ENCODE data around the gene ROS1. TPM values are rescaled to one million over a fixed set of nuclear protein-coding genes. Genes with fewer than 3 reads are reported as not detected.
"Not testable (repeated sequence)": the region's sequence is repeated elsewhere in the genome, so short reads cannot be mapped to it uniquely, and the experiment has no call there.

Gene ROS1
- total RNA-seq = not detected

DNA sequence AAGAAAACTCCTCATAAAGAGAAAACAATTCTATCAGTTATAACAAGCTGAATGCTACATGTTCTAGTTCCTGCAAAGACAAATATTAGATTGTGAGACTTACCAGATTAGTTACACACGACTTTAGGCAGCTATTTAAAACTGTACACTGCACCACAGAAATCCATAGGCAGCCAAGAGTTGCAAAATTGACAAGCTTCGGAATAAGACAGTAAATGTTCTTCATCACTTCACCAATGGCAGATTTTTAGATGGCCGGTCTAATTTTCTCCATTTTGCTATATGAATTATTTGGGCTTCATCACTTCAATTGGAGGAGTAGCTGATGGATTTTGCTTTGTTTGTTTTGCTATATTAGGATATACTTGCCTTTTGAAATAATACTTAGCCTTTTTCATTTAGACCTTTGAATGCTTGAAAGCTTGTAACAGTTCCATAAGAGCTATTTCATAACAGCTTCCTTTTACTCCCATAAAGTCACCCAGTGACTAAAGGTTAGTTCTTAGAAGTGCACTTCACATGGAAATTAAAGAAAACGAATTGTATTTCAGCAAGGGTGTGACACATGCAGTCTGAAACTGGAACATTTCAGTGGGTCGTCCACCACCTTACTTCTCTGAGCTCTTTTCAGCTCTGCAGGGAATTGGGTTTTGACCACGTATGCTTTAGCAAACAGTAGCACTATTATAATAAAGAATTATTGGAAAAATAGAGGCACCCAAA, at the start of gene ROS1:
Gene ROS1 (minus strand): TSS at position 512 of the 723 bp plus-strand sequence. CDS start 286 bp downstream, at position 226.
- Mint-ChIP-seq H3K4me3 (no peak within 1 kb of the TSS), H3K27me3 (peaks cover 37% of the 10 kb centered on the region), H3K36me3 (ENCODE audit: low read depth) (no peaks in the 10 kb centered on the region), H3K4me1 (no peaks in the 10 kb centered on the region), H3K9me3 (no peaks in the 10 kb centered on the region), H3K27ac (no peak within 1 kb of the TSS)
- no peak for DNase-seq
- ChIA-PET CTCF (interaction anchor here (0.8 kb wide), 1 partner anchor 82 kb away, joined by 3 read pairs; no protein-coding TSS in a partner anchor), POLR2A (no interaction called here)

GRCh38 chr6:117473401-117473800, 47.7 kb upstream of the ROS1 start:
- Mint-ChIP-seq H3K9me3 (no peaks in the 10 kb centered on the region), H3K4me1 (peaks cover 14% of the 10 kb centered on the region), H3K27ac (no peak overlapping the region), H3K36me3 (ENCODE audit: low read depth) (no peaks in the 10 kb centered on the region), H3K27me3 (peaks cover 26% of the 10 kb centered on the region), H3K4me3 (no peak overlapping the region)
- CTCF ChIA-PET = no interaction called here
- DNase-seq = no peak
- POLR2A ChIA-PET = interaction anchor here (1.0 kb wide), 1 partner anchor 130 kb away, joined by 3 read pairs; no protein-coding TSS in a partner anchor

- no peak for DNase-seq
- POLR2A ChIA-PET = interaction anchor here (1.0 to 1.1 kb wide), 2 partner anchors 11 to 131 kb away, joined by 3 read pairs; no protein-coding TSS in a partner anchor
- Mint-ChIP-seq H3K4me3 (no peak overlapping the region), H3K27ac (no peak overlapping the region), H3K4me1 (peaks cover 14% of the 10 kb centered on the region), H3K36me3 (ENCODE audit: low read depth) (no peaks in the 10 kb centered on the region), H3K27me3 (peaks cover 21% of the 10 kb centered on the region), H3K9me3 (no peaks in the 10 kb centered on the region)
- CTCF ChIA-PET = interaction anchor here (1.6 kb wide), 1 partner anchor 23 kb away, joined by 4 read pairs; no protein-coding TSS in a partner anchor
These were observed 46.9 kb upstream of the ROS1 start for GRCh38 chr6:117472667-117473066.

- ChIA-PET POLR2A (no interaction called here), CTCF (no interaction called here)
- H3K9me3 Mint-ChIP-seq = no peaks in the 10 kb centered on the region
- peaks cover 32% of the 10 kb centered on the region for H3K4me1 Mint-ChIP-seq
- H3K27ac Mint-ChIP-seq = no peak overlapping the region
- no peak overlapping the region for H3K4me3 Mint-ChIP-seq
- no peaks in the 10 kb centered on the region for H3K36me3 Mint-ChIP-seq (ENCODE audit: low read depth)
- no peak for DNase-seq
- peaks cover 18% of the 10 kb centered on the region for H3K27me3 Mint-ChIP-seq
These were observed 44.0 kb upstream of the ROS1 start for GRCh38 chr6:117469791-117470190.

DNA sequence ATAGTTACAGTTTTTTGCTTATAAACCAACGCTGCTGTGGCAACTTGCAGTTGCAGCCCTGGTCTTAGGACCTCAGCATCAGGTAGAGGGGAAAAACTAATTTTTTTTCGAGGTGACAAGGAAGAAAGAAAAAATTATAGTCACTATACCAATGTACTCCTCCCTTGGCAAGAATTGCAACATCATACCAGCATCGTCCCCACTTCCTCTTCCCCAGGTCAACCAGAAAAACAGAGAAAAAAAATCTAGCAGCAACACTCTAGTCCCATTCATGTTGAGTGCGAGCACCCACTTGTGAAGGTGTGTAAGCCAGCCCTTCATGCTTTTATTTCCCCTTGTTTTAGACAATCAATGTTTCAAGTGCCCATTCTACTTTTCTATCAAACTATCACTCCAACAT, 43.6 kb upstream of the ROS1 start:
- Mint-ChIP-seq H3K4me3 (no peak overlapping the region), H3K27ac (no peak overlapping the region), H3K27me3 (peaks cover 18% of the 10 kb centered on the region), H3K4me1 (peaks cover 35% of the 10 kb centered on the region), H3K36me3 (ENCODE audit: low read depth) (no peaks in the 10 kb centered on the region), H3K9me3 (no peaks in the 10 kb centered on the region)
- POLR2A ChIA-PET = interaction anchor here (1.1 kb wide), 2 partner anchors 80 to 133 kb away, joined by 4 read pairs; partner anchors contain the start of gene GOPC
- peak; percentile 22 for DNase-seq
- CTCF ChIA-PET = no interaction called here

DNA sequence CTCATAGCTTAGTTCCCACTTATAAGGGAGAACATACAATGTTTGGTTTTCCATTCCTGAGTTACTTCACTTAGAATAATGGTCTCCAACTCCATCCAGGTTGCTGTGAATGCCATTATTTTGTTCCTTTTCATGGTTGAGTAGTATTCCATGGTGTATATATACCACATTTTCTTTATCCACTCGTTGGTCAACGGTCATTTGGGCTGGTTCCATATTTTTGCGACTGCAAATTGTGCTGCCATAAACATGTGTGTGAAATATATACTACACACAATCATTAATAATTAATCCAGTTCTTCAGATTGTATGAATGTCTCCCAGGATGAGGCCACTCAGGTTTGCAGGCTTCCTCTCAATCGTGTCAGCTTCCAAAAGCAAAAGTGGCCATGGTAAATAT, 42.8 kb upstream of the ROS1 start:
- POLR2A ChIA-PET = interaction anchor here (1.0 to 1.1 kb wide), 3 partner anchors 10 to 134 kb away, joined by 3 to 4 read pairs (median 4); partner anchors contain the start of gene GOPC

GRCh38 chr6:117467876-117468275, 42.1 kb upstream of the ROS1 start:
- DNase-seq = no peak
- ChIA-PET CTCF (no interaction called here), POLR2A (interaction anchor here (1.0 kb wide), 1 partner anchor 11 kb away, joined by 3 read pairs; no protein-coding TSS in a partner anchor)
- Mint-ChIP-seq H3K9me3 (no peaks in the 10 kb centered on the region), H3K4me1 (peaks cover 46% of the 10 kb centered on the region), H3K27me3 (peaks cover 10% of the 10 kb centered on the region), H3K4me3 (no peak overlapping the region), H3K36me3 (ENCODE audit: low read depth) (no peaks in the 10 kb centered on the region), H3K27ac (no peak overlapping the region)

More for the DNA sequence above, 42.8 kb upstream of the ROS1 start:
- CTCF ChIA-PET; DNase-seq; H3K4me3 Mint-ChIP-seq; H3K36me3 Mint-ChIP-seq (ENCODE audit: low read depth); H3K27ac Mint-ChIP-seq; H3K9me3 Mint-ChIP-seq: not testable (repeated sequence)
- Mint-ChIP-seq H3K4me1 (peaks cover 43% of the 10 kb centered on the region), H3K27me3 (peaks cover 11% of the 10 kb centered on the region)

GRCh38 chr6:117465691-117466090, 39.9 kb upstream of the ROS1 start:
- no peaks in the 10 kb centered on the region for H3K9me3 Mint-ChIP-seq
- CTCF ChIA-PET = interaction anchor here (0.7 to 2.1 kb wide), 4 partner anchors 12 to 139 kb away, joined by 3 to 6 read pairs (median 4); no protein-coding TSS in a partner anchor
- peaks cover 8% of the 10 kb centered on the region for H3K27me3 Mint-ChIP-seq
- POLR2A ChIA-PET = interaction anchor here (0.7 to 1.1 kb wide), 4 partner anchors 17 to 137 kb away, joined by 3 to 4 read pairs (median 3); partner anchors contain the start of genes DCBLD1 and GOPC
- H3K4me1 Mint-ChIP-seq = peaks cover 43% of the 10 kb centered on the region
- H3K4me3 Mint-ChIP-seq = no peak overlapping the region
- peak; percentile 46 for DNase-seq
- H3K27ac Mint-ChIP-seq = no peak overlapping the region
- H3K36me3 Mint-ChIP-seq (ENCODE audit: low read depth) = no peaks in the 10 kb centered on the region

DNA sequence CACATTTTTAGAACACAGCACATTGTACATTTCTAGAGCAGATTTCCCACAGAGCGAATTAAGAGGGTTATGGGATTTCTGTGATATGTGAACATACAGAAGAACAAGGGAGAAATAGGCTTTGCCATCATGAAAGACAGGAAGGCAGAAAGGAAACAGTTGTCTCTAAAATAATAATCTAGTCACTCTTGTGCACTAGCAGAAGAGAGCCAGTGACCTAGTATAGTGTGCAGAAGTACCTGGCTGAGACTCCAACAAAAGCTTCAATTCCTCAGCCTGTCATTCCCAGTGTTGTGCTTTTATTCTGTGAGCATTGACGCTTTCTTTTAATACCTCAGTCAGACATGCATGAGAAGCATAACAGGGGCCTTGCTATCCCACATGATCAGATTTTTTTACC, 39.0 kb upstream of the ROS1 start:
- Mint-ChIP-seq H3K4me3 (no peak overlapping the region), H3K36me3 (ENCODE audit: low read depth) (no peaks in the 10 kb centered on the region), H3K27me3 (peaks cover 8% of the 10 kb centered on the region), H3K9me3 (no peaks in the 10 kb centered on the region), H3K4me1 (peaks cover 40% of the 10 kb centered on the region), H3K27ac (no peak overlapping the region)
- no peak for DNase-seq
- POLR2A ChIA-PET = interaction anchor here (0.8 to 1.0 kb wide), 3 partner anchors 16 to 86 kb away, joined by 3 read pairs; no protein-coding TSS in a partner anchor
- CTCF ChIA-PET = interaction anchor here (1.3 to 2.1 kb wide), 3 partner anchors 13 to 140 kb away, joined by 3 to 6 read pairs (median 4); no protein-coding TSS in a partner anchor

GRCh38 chr6:117463762-117464665, 38.3 kb upstream of the ROS1 start:
- Mint-ChIP-seq H3K27ac (peak overlapping the region; percentile 7), H3K27me3 (peaks cover 8% of the 10 kb centered on the region), H3K4me1 (peaks cover 36% of the 10 kb centered on the region), H3K9me3 (no peaks in the 10 kb centered on the region), H3K36me3 (ENCODE audit: low read depth) (no peaks in the 10 kb centered on the region), H3K4me3 (peak overlapping the region; percentile 31)
- DNase-seq = no peak
- ChIA-PET POLR2A (interaction anchor here (0.9 kb wide), 1 partner anchor 16 kb away, joined by 3 read pairs; no protein-coding TSS in a partner anchor), CTCF (interaction anchor here (2.1 kb wide), 1 partner anchor 14 kb away, joined by 6 read pairs; no protein-coding TSS in a partner anchor)

GRCh38 chr6:117459204-117459944, 33.6 kb upstream of the ROS1 start:
- H3K4me3 Mint-ChIP-seq = no peak overlapping the region
- H3K27ac Mint-ChIP-seq = no peak overlapping the region
- ChIA-PET POLR2A (no interaction called here), CTCF (interaction anchor here (0.5 to 1.0 kb wide), 2 partner anchors 10 to 21 kb away, joined by 3 read pairs; no protein-coding TSS in a partner anchor)
- H3K9me3 Mint-ChIP-seq = no peaks in the 10 kb centered on the region
- no peak for DNase-seq
- no peaks in the 10 kb centered on the region for H3K36me3 Mint-ChIP-seq (ENCODE audit: low read depth)
- peaks cover 13% of the 10 kb centered on the region for H3K4me1 Mint-ChIP-seq
- H3K27me3 Mint-ChIP-seq = peaks cover 3% of the 10 kb centered on the region

- no peak for DNase-seq
- peaks cover 3% of the 10 kb centered on the region for H3K4me1 Mint-ChIP-seq
- ChIA-PET CTCF (interaction anchor here (1.6 kb wide), 1 partner anchor 7 kb away, joined by 5 read pairs; no protein-coding TSS in a partner anchor), POLR2A (interaction anchor here (1.0 kb wide), 1 partner anchor 26 kb away, joined by 4 read pairs; no protein-coding TSS in a partner anchor)
- no peak overlapping the region for H3K27ac Mint-ChIP-seq
- no peak overlapping the region for H3K4me3 Mint-ChIP-seq
- H3K27me3 Mint-ChIP-seq = no peaks in the 10 kb centered on the region
- no peaks in the 10 kb centered on the region for H3K9me3 Mint-ChIP-seq
- H3K36me3 Mint-ChIP-seq (ENCODE audit: low read depth) = no peaks in the 10 kb centered on the region
These were observed 31.3 kb upstream of the ROS1 start for GRCh38 chr6:117456998-117457397.

Data from activated CD4-positive, alpha-beta memory T cell treated with anti-CD3 and anti-CD28 coated beads, Interleukin-2, amount 10 ng/mL, durations not matched to agents 7 days and 5 days (primary cell).